Middle frontal gyrus (tissue), 1 donor: ENCODE results near the gene TPPP.
"Not testable (repeated sequence)": the region's sequence is repeated elsewhere in the genome, so short reads cannot be mapped to it uniquely, and the experiment has no call there.

Experiments
- DNase-seq: peaks from one replicate; pipeline ENCODE4 v3.0.0-alpha.2; 2015; ENCODE audit warnings: low spot score; ENCODE audit errors: extremely low spot score

Gene TPPP

GRCh38 chr5:694042-694431 is 885 bp upstream of the TPPP start:
- DNase-seq, result not testable (repeated sequence)

GRCh38 chr5:692529-693041 is 567 bp downstream of the TPPP start:
- DNase-seq, result not testable (repeated sequence)

GRCh38 chr5:691817-692528 is 1.2 kb downstream of the TPPP start:
- no peak for DNase-seq

- DNase-seq, result not testable (repeated sequence)
Measured at GRCh38 chr5:691049-691448, 2.1 kb downstream of the TPPP start.

- DNase-seq, result not testable (repeated sequence)
Measured at GRCh38 chr5:690293-690692, 2.9 kb downstream of the TPPP start.

- DNase-seq, result not testable (repeated sequence)
Measured at GRCh38 chr5:688348-689010, 4.7 kb downstream of the TPPP start.

GRCh38 chr5:686936-687335 is 6.2 kb downstream of the TPPP start:
- DNase-seq, result not testable (repeated sequence)

GRCh38 chr5:686172-686523 is 7.0 kb downstream of the TPPP start:
- not testable (repeated sequence) for DNase-seq

- DNase-seq, result no peak
Measured at GRCh38 chr5:685262-686171, 7.6 kb downstream of the TPPP start.

- DNase-seq, result no peak
Measured at GRCh38 chr5:684751-685216, 8.4 kb downstream of the TPPP start.

- no peak for DNase-seq
Measured at GRCh38 chr5:683551-684481, 9.3 kb downstream of the TPPP start.

GRCh38 chr5:682651-683358 is 10.3 kb downstream of the TPPP start:
- DNase-seq, result not testable (repeated sequence)

GRCh38 chr5:682216-682615 is 10.9 kb downstream of the TPPP start:
- DNase-seq, result not testable (repeated sequence)

- DNase-seq, result not testable (repeated sequence)
Measured at GRCh38 chr5:681317-682191, 11.6 kb downstream of the TPPP start.

GRCh38 chr5:680836-681235 is 12.3 kb downstream of the TPPP start:
- DNase-seq, result not testable (repeated sequence)

GRCh38 chr5:680118-680795 is 12.9 kb downstream of the TPPP start:
- not testable (repeated sequence) for DNase-seq

GRCh38 chr5:679166-679895 is 13.8 kb downstream of the TPPP start:
- DNase-seq, result not testable (repeated sequence)

GRCh38 chr5:678521-678920 is 14.6 kb downstream of the TPPP start:
- not testable (repeated sequence) for DNase-seq
